Lower lobe of right lung (tissue), 2 donors: ENCODE measurements around the gene TRABD2A. TPM values are rescaled to one million over a fixed set of nuclear protein-coding genes. Genes with fewer than 3 reads are reported as not detected.
A peak's percentile ranks its signal among the peaks of the same experiment; 100 is the strongest.
"Not testable (repeated sequence)": the region's sequence is repeated elsewhere in the genome, so short reads cannot be mapped to it uniquely, and the experiment has no call there.

ENCODE experiments used
- ATAC-seq, 2 donors: fragments of 200-7000 bp; cut with Tn5 transposase; one replicate each; pipeline ENCODE4 v1.9.1; 2020 to 2022; ENCODE audit warnings: mild to moderate bottlenecking in 2 of 2, moderate library complexity in 2 of 2
- DNase-seq: peaks from one replicate; pipeline ENCODE4 v3.0.0-alpha.2; 2020
- H3K27ac ChIP-seq: fragments of 200-600 bp; one replicate; pipeline ENCODE4 v1.8.0; 2022
- H3K27me3 ChIP-seq: fragments of 200-600 bp; one replicate; pipeline ENCODE4 v1.8.0; 2022; ENCODE audit warnings: low read depth
- H3K36me3 ChIP-seq: fragments of 200-600 bp; one replicate; pipeline ENCODE4 v1.8.0; 2022; ENCODE audit warnings: mild to moderate bottlenecking
- H3K4me1 ChIP-seq: fragments of 200-600 bp; one replicate; pipeline ENCODE4 v1.8.0; 2022
- H3K4me3 ChIP-seq: fragments of 200-600 bp; one replicate; pipeline ENCODE4 v1.8.0; 2022; ENCODE audit warnings: mild to moderate bottlenecking
- H3K9me3 ChIP-seq: fragments of 200-600 bp; one replicate; pipeline ENCODE4 v1.8.0; 2022
- CTCF ChIP-seq: fragments of 200-600 bp; IDR thresholded peaks from one replicate; pipeline ENCODE4 v1.8.0; 2022; ENCODE audit warnings: antibody characterized with exemption, mild to moderate bottlenecking
- intact Hi-C: fragments of 100-400 bp; cut with DNase I; formaldehyde crosslinking; loops from one replicate; pipeline ENCODE4 v1.11.0; 2022
- total RNA-seq: library from RNA; stranded (reverse); fragmentation: NEBNext Ultra II Directional; extraction: Animal tissue kit (Norgen Biotek cat#: 25700); gene quantifications from one replicate; pipeline ENCODE4 v1.2.1, GENCODE V29; 2021
- donor health status: DM: no; HTN: yes; CAD: no; lungs with severe emphysema.

The TRABD2A gene
- total RNA-seq, 1 donor from 2014 or later, result 5.4 TPM

DNA sequence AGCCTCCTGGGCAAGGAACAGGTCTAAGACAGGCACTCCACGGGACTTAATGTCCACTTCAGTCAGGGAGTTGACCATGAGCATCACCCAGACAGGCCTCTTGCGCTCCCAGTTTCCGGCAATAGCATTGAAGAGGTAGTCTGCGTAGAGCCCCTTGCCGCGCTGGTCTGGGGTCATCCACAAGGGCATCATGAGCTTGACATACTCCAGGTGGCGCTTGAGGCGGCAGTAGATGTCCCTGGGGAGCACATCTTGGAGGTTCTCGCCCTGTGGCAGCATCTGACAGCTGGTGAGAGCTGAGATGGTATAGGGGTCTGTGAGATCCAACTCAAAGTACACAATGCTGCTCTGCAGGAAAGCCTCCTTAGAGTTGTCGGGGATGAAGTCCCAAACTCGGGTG is 10.6 kb downstream of the TRABD2A start:
- H3K9me3 ChIP-seq, result no peaks in the 10 kb centered on the region
- no peak overlapping the region for H3K27ac ChIP-seq
- intact Hi-C loops, result no loop called here
- no peaks in the 10 kb centered on the region for H3K36me3 ChIP-seq
- no peak for TF ChIP-seq CTCF
- no peak overlapping the region for H3K4me3 ChIP-seq
- no peak for DNase-seq
- H3K27me3 ChIP-seq, result no peaks in the 10 kb centered on the region
- no peak for ATAC-seq
- no peaks in the 10 kb centered on the region for H3K4me1 ChIP-seq

- H3K4me1 ChIP-seq, H3K27ac ChIP-seq, H3K9me3 ChIP-seq, ATAC-seq, H3K36me3 ChIP-seq, H3K27me3 ChIP-seq, H3K4me3 ChIP-seq, intact Hi-C loops, DNase-seq: not testable (repeated sequence)
These were observed 12.6 kb downstream of the TRABD2A start for GRCh38 chr2:84868327-84868726.

- Histone ChIP-seq H3K4me1 (no peaks in the 10 kb centered on the region), H3K36me3 (no peaks in the 10 kb centered on the region), H3K9me3 (no peaks in the 10 kb centered on the region), H3K27ac (no peak overlapping the region), H3K4me3 (no peak overlapping the region), H3K27me3 (no peaks in the 10 kb centered on the region)
- no peak for DNase-seq
- TF ChIP-seq CTCF, result no peak
- ATAC-seq, result no peak
- intact Hi-C loops, result no loop called here
These were observed 14.8 kb downstream of the TRABD2A start for GRCh38 chr2:84866122-84866521.

- Histone ChIP-seq H3K27me3 (no peaks in the 10 kb centered on the region), H3K27ac (no peak overlapping the region), H3K4me3 (no peak overlapping the region), H3K9me3 (no peaks in the 10 kb centered on the region), H3K4me1 (no peaks in the 10 kb centered on the region), H3K36me3 (no peaks in the 10 kb centered on the region)
- intact Hi-C loops, result no loop called here
- ATAC-seq (peak in 1 of 2 donors; percentile 57), DNase-seq (no peak)
- TF ChIP-seq CTCF, result peak; percentile 40
These were observed 15.6 kb downstream of the TRABD2A start for GRCh38 chr2:84865181-84865783.

GRCh38 chr2:84862006-84862405 is 18.9 kb downstream of the TRABD2A start:
- intact Hi-C loops, result no loop called here
- Histone ChIP-seq H3K4me1 (no peaks in the 10 kb centered on the region), H3K4me3 (no peak overlapping the region), H3K36me3 (no peaks in the 10 kb centered on the region), H3K27ac (no peak overlapping the region), H3K9me3 (no peaks in the 10 kb centered on the region), H3K27me3 (no peaks in the 10 kb centered on the region)
- no peak for DNase-seq
- no peak for ATAC-seq
- no peak for TF ChIP-seq CTCF

DNA sequence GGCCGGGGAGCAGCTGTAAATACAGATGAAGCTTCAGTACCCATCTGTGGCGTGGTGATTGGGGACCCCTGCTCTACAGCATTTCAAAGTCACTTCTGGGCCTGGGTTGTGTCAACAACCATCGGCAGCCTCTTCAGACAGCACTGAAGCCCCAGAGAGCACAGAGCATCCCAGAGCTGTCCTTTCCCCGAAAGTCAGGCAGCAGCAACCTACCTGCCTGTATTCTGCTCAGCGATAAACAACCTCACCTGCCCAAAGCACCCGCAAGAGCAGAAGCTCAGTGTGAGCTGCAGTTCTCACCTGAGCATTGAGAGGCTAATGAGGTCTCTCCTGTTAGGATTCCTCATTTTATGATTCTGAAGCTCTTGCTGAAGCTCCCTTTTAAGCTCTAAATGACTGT is 19.3 kb downstream of the TRABD2A start:
- intact Hi-C loops, result no loop called here
- no peak overlapping the region for H3K27ac ChIP-seq
- H3K27me3 ChIP-seq, result no peaks in the 10 kb centered on the region
- no peak for DNase-seq
- H3K4me3 ChIP-seq, result no peak overlapping the region
- no peak for TF ChIP-seq CTCF
- ATAC-seq, result no peak
- no peaks in the 10 kb centered on the region for H3K9me3 ChIP-seq
- no peaks in the 10 kb centered on the region for H3K36me3 ChIP-seq
- H3K4me1 ChIP-seq, result no peaks in the 10 kb centered on the region
